D721Med (cell line): Measurements from ENCODE around the gene NPRL2.
A peak's percentile ranks its signal among the peaks of the same experiment; 100 is the strongest.

ENCODE experiments used
- DNase-seq: peaks from one replicate; pipeline ENCODE4 v3.0.0; 2011; ENCODE audit warnings: low spot score; ENCODE audit not compliant: insufficient read length
- FAIRE-seq: peaks from 2 replicates; lab custom pipeline; 2011; peaks lifted over from hg19 to GRCh38; lab: Jason Lieb, UNC
- CTCF ChIP-seq: IDR thresholded peaks from 2 replicates; pipeline ENCODE4 v1.5.1; 2012; ENCODE audit warnings: mild to moderate bottlenecking, control low read depth; ENCODE audit not compliant: insufficient read depth; ENCODE audit errors: missing control alignments

Gene NPRL2

GRCh38 chr3:50380405-50381085, 30.0 kb upstream of the NPRL2 start:
- FAIRE-seq (no peak), DNase-seq (no peak)
- TF ChIP-seq CTCF: no peak

GRCh38 chr3:50378757-50379156, 28.2 kb upstream of the NPRL2 start:
- FAIRE-seq (no peak), DNase-seq (no peak)
- TF ChIP-seq CTCF: no peak

GRCh38 chr3:50378024-50378423, 27.4 kb upstream of the NPRL2 start:
- TF ChIP-seq CTCF: no peak
- FAIRE-seq: no peak
- DNase-seq: no peak

GRCh38 chr3:50375258-50375931, 24.8 kb upstream of the NPRL2 start:
- FAIRE-seq (no peak), DNase-seq (no peak)
- TF ChIP-seq CTCF: peak; percentile 9

GRCh38 chr3:50374363-50375257, 24.0 kb upstream of the NPRL2 start:
- TF ChIP-seq CTCF: no peak
- DNase-seq: no peak
- no peak for FAIRE-seq

- TF ChIP-seq CTCF: no peak
- DNase-seq (no peak), FAIRE-seq (no peak)
These were observed 22.8 kb upstream of the NPRL2 start for GRCh38 chr3:50373146-50374051.
